GM21825 (cell line): ENCODE data around the gene PIMREG.

Source experiments
- ATAC-seq: cut with Tn5 transposase; IDR thresholded peaks from one replicate; pipeline ENCODE4 v1.9.1; 2021; ENCODE audit warnings: mild to moderate bottlenecking, moderate library complexity; ENCODE audit not compliant: unreplicated experiment

The PIMREG gene

GRCh38 chr17:6496640-6497441 is 52.6 kb downstream of the PIMREG start:
- no peak for ATAC-seq

GRCh38 chr17:6497496-6498221 is 53.4 kb downstream of the PIMREG start:
- no peak for ATAC-seq

- no peak for ATAC-seq
Measured at GRCh38 chr17:6498356-6498755, 54.1 kb downstream of the PIMREG start.

- ATAC-seq, result no peak
Measured at GRCh38 chr17:6498901-6499540, 54.8 kb downstream of the PIMREG start.
